CD14-positive monocyte (primary cell): Measurements from ENCODE around the gene PLCB1. TPM values are rescaled to one million over a fixed set of nuclear protein-coding genes. Genes with fewer than 3 reads are reported as not detected.

ENCODE experiments used
- DNase-seq, 3 donors: peaks; one replicate each; pipeline ENCODE4 v3.0.0-alpha.2; 2011 to 2022
- H2AFZ ChIP-seq: 2 replicates; pipeline ENCODE4 v1.6.0; 2012; ENCODE audit warnings: mild to moderate bottlenecking, low read depth, low read length, inconsistent platforms; ENCODE audit not compliant: insufficient read depth, poor library complexity, severe bottlenecking
- H3K27ac ChIP-seq, 2 donors: 1 replicate in 1 of 2; 2 replicates in 1 of 2; pipeline ENCODE4 v1.5.1; 2012 to 2013; ENCODE audit warnings: low read length in 2 of 2, control low read depth in 1 of 2, inconsistent platforms in 1 of 2, low read depth in 1 of 2, mild to moderate bottlenecking in 1 of 2
- H3K27me3 ChIP-seq, 2 donors: one replicate each; pipeline versions ENCODE4 v1.6.0 to v1.6.1; 2011 to 2013; ENCODE audit warnings: low read length in 2 of 2; ENCODE audit not compliant: control insufficient read depth in 2 of 2, insufficient read depth in 2 of 2
- H3K36me3 ChIP-seq, 2 donors: replicated peaks in 1 of 2; 1 replicate in 1 of 2; 2 replicates in 1 of 2; pipeline versions ENCODE4 v1.5.1 to v1.6.1; 2012 to 2013; ENCODE audit warnings: low read length in 2 of 2, control low read depth in 1 of 2, inconsistent platforms in 1 of 2, mild to moderate bottlenecking in 1 of 2; ENCODE audit not compliant: insufficient read depth in 2 of 2, control insufficient read depth in 1 of 2
- H3K4me1 ChIP-seq, 2 donors: 1 replicate in 1 of 2; 2 replicates in 1 of 2; pipeline versions ENCODE4 v1.5.1 to v1.6.1; 2012 to 2013; ENCODE audit warnings: low read length in 2 of 2, control low read depth in 1 of 2, inconsistent platforms in 1 of 2, mild to moderate bottlenecking in 1 of 2, moderate library complexity in 1 of 2; ENCODE audit not compliant: insufficient read depth in 2 of 2, control insufficient read depth in 1 of 2
- H3K4me2 ChIP-seq: replicated peaks from 2 replicates; pipeline ENCODE3; 2012; ENCODE audit warnings: low read length, moderate library complexity, mild to moderate bottlenecking; ENCODE audit not compliant: poor library complexity, severe bottlenecking; ENCODE audit errors: extremely low read depth
- H3K4me3 ChIP-seq, 3 experiments: fragments of 200-600 bp in 1 of 3; sonication (generic) in 1 of 3; replicated peaks in 1 of 3; 1 replicate in 2 of 3; 2 replicates in 1 of 3; pipeline ENCODE4 v1.5.1; 2011 to 2013; ENCODE audit warnings: low read length in 3 of 3, mild to moderate bottlenecking in 3 of 3, control low read depth in 2 of 3, low read depth in 2 of 3, inconsistent platforms in 1 of 3, moderate library complexity in 1 of 3
- H3K79me2 ChIP-seq: 2 replicates; pipeline ENCODE4 v1.6.0; 2012; ENCODE audit warnings: mild to moderate bottlenecking, control low read depth, inconsistent platforms, low read length, moderate library complexity; ENCODE audit not compliant: insufficient read depth
- H3K9ac ChIP-seq: 2 replicates; pipeline ENCODE4 v1.6.0; 2017; ENCODE audit warnings: low read length, mild to moderate bottlenecking; ENCODE audit not compliant: insufficient read depth, poor library complexity, severe bottlenecking
- H3K9me3 ChIP-seq, 2 donors: replicated peaks in 1 of 2; 1 replicate in 1 of 2; 2 replicates in 1 of 2; pipeline versions ENCODE4 v1.5.1 to v1.6.1; 2012 to 2013; ENCODE audit warnings: low read length in 2 of 2, control low read depth in 1 of 2; ENCODE audit not compliant: control insufficient read depth in 1 of 2, insufficient read depth in 1 of 2
- H4K20me1 ChIP-seq: 2 replicates; pipeline ENCODE4 v1.6.0; 2012; ENCODE audit warnings: mild to moderate bottlenecking, low read length, control low read depth, moderate library complexity; ENCODE audit not compliant: insufficient read depth
- H3K27ac Mint-ChIP-seq, 7 donors: one replicate each; pipeline ENCODE4 v1.8.0; 2020; ENCODE audit warnings: mild to moderate bottlenecking in 7 of 7, mixed read lengths in 7 of 7, moderate library complexity in 6 of 7, inconsistent platforms in 2 of 7
- H3K27me3 Mint-ChIP-seq, 3 donors: one replicate each; pipeline ENCODE4 v1.8.0; 2021 to 2022; ENCODE audit warnings: low read depth in 3 of 3, mild to moderate bottlenecking in 3 of 3, mixed read lengths in 3 of 3, moderate library complexity in 3 of 3, inconsistent platforms in 1 of 3
- H3K36me3 Mint-ChIP-seq, 2 donors: one replicate each; pipeline ENCODE4 v1.8.0; 2020; ENCODE audit warnings: mixed read lengths in 2 of 2, inconsistent platforms in 1 of 2, mild to moderate bottlenecking in 1 of 2
- H3K4me1 Mint-ChIP-seq: one replicate; pipeline ENCODE4 v1.8.0; 2020; ENCODE audit warnings: mild to moderate bottlenecking, mixed read lengths
- H3K4me3 Mint-ChIP-seq, 2 donors: one replicate each; pipeline ENCODE4 v1.8.0; 2020; ENCODE audit warnings: mild to moderate bottlenecking in 2 of 2, mixed read lengths in 2 of 2, moderate library complexity in 1 of 2
- H3K9me3 Mint-ChIP-seq, 7 donors: one replicate each; pipeline ENCODE4 v1.8.0; 2020 to 2022; ENCODE audit warnings: mixed read lengths in 7 of 7, mild to moderate bottlenecking in 6 of 7, moderate library complexity in 6 of 7, inconsistent platforms in 2 of 7
- CTCF ChIP-seq: fragments of 200-600 bp; IDR thresholded peaks from one replicate; pipeline ENCODE4 v1.8.0; 2022; ENCODE audit warnings: antibody characterized with exemption, mild to moderate bottlenecking
- WGBS: methylation state at CpG from one replicate; pipeline ENCODE4 v1.1.5; 2013; ENCODE audit warnings: missing lambda C conversion rate; ENCODE audit not compliant: insufficient coverage; 5-methylcytosine and 5-hydroxymethylcytosine counted together
- intact Hi-C, 2 donors: fragments of 100-400 bp; cut with micrococcal nuclease; formaldehyde crosslinking; loops; one replicate each; pipeline versions ENCODE4 v1.15.0 to v1.15.1; 2023
- polyA plus RNA-seq, 3 donors: library from polyadenylated mRNA; depleted of rRNA in 1 of 3; unstranded in 2 of 3; stranded (reverse) in 1 of 3; fragments of 300-500 nt in 2 of 3; fragments of >200 nt in 1 of 3; fragmentation: Illumina TruSeq in 2 of 3; gene quantifications; 1 replicate in 2 of 3; 2 replicates in 1 of 3; pipeline ENCODE4 v1.2.3, GENCODE V29; 2012 to 2021

The PLCB1 gene
- polyA plus RNA-seq, 3 donors, result 8.6 to 16.4 (median 13.2) TPM

GRCh38 chr20:8153281-8153908, 21.3 kb downstream of the PLCB1 start:
- peaks cover 40% of the 10 kb centered on the region for H4K20me1 ChIP-seq
- Mint-ChIP-seq H3K27ac (peak overlapping the region in 3 of 7 donors; percentile 16 to 75 (median 63)), H3K4me3 (no peak overlapping the region), H3K27me3 (no peaks in the 10 kb centered on the region), H3K4me1 (peaks cover 65% of the 10 kb centered on the region), H3K36me3 (peaks cover 7 to 13% of the 10 kb centered on the region in 2 donors), H3K9me3 (peaks cover 0 to 4% (median 3%) of the 10 kb centered on the region in 7 donors)
- H3K79me2 ChIP-seq, result peaks cover 62% of the 10 kb centered on the region
- no CpG with 5 or more reads among the region's 3 CpGs for WGBS
- H3K36me3 ChIP-seq, result peaks cover 2 to 3% of the 10 kb centered on the region in 2 donors
- H3K27ac ChIP-seq, result peak overlapping the region in 1 of 2 donors; percentile 26
- H3K27me3 ChIP-seq, result no peaks in the 10 kb centered on the region
- no peak for TF ChIP-seq CTCF
- intact Hi-C loops, result no loop called here
- H3K9me3 ChIP-seq, result no peaks in the 10 kb centered on the region
- peak overlapping the region in 1 of 3 experiments; percentile 12 for H3K4me3 ChIP-seq
- H2AFZ ChIP-seq, result no peak overlapping the region
- H3K9ac ChIP-seq, result no peak overlapping the region
- no peak overlapping the region for H3K4me2 ChIP-seq
- peaks cover 40 to 66% of the 10 kb centered on the region in 2 donors for H3K4me1 ChIP-seq
- DNase-seq, result no peak

- WGBS, result no CpG with 5 or more reads among the region's 2 CpGs
- H3K36me3 ChIP-seq, result peaks cover 2 to 6% of the 10 kb centered on the region in 2 donors
- peaks cover 36% of the 10 kb centered on the region for H4K20me1 ChIP-seq
- H3K4me2 ChIP-seq, result peak overlapping the region; percentile 17
- Mint-ChIP-seq H3K36me3 (peaks cover 16% of the 10 kb centered on the region in 2 donors), H3K4me1 (peaks cover 65% of the 10 kb centered on the region), H3K27me3 (peaks cover 0 to 3% (median 0%) of the 10 kb centered on the region in 3 donors), H3K4me3 (peak overlapping the region in 1 of 2 donors; percentile 73), H3K9me3 (peaks cover 7 to 12% (median 9%) of the 10 kb centered on the region in 7 donors), H3K27ac (peak overlapping the region; percentile 26 to 86 (median 67))
- H3K79me2 ChIP-seq, result peaks cover 52% of the 10 kb centered on the region
- no peaks in the 10 kb centered on the region for H3K27me3 ChIP-seq
- H2AFZ ChIP-seq, result no peak overlapping the region
- intact Hi-C loops, result no loop called here
- no peak for TF ChIP-seq CTCF
- peak in 1 of 3 donors; percentile 43 for DNase-seq
- H3K9ac ChIP-seq, result no peak overlapping the region
- peak overlapping the region in 1 of 2 donors; percentile 44 for H3K27ac ChIP-seq
- H3K9me3 ChIP-seq, result peaks cover 0 to 7% of the 10 kb centered on the region in 2 donors
- H3K4me1 ChIP-seq, result peaks cover 40 to 66% of the 10 kb centered on the region in 2 donors
- H3K4me3 ChIP-seq, result peak overlapping the region in 1 of 3 experiments; percentile 6
Observed at GRCh38 chr20:8154638-8155037, 22.6 kb downstream of the PLCB1 start.
